NCI-H526 treated with DMSO at 0.1 percent for 48 hours (cell line): ENCODE data around the gene SEMA6A.
"Not testable (repeated sequence)": the region's sequence is repeated elsewhere in the genome, so short reads cannot be mapped to it uniquely, and the experiment has no call there.

Source experiments
- DNase-seq: peaks from one replicate; lab custom pipeline; 2025; lab: John Stamatoyannopoulos, UW

Gene SEMA6A

GRCh38 chr5:116553366-116553765, 21.3 kb downstream of the SEMA6A start:
- no peak for DNase-seq

DNA sequence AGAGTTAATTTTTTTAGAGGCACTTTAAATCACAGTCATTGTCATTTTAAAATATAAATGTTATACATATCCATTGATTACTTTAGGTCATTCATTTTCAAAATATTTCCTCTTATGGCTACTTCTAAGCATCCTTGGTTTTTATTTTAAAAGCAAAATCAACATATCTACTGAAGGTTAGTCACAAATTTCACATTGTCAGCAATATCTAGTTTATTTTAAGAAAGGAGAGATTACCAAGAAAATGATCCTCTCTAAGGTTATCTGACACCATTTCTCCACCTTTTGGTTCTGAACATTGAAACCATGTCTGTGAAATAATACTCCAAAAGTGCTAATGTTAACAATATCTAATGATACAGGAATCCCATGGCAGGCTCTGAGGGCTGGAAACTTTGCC, 24.5 kb downstream of the SEMA6A start:
- DNase-seq, result no peak

DNA sequence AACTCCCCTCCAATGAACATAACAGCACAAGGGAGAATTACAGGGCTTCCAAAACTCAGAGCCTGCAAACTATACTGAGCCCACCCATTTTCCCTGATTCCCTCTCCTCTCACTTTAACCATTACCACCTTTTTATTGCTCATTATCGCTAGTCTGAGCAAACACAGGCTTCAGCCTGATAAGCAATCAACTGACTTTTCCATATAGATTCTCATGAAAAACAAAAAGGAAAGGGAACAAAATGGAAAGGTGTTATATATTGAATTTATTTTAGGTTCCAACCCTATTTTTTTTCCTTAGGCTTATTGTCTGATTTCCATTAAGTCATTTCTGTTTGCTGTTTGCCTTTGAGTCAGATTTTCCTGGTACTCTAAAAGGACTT, 27.9 kb downstream of the SEMA6A start:
- no peak for DNase-seq

- DNase-seq, result no peak
These were observed 28.4 kb downstream of the SEMA6A start for GRCh38 chr5:116546033-116546742.

- not testable (repeated sequence) for DNase-seq
These were observed 29.2 kb downstream of the SEMA6A start for GRCh38 chr5:116545465-116545864.

GRCh38 chr5:116544531-116545241, 29.9 kb downstream of the SEMA6A start:
- DNase-seq, result no peak

GRCh38 chr5:116543501-116543900, 31.1 kb downstream of the SEMA6A start:
- DNase-seq, result no peak

DNA sequence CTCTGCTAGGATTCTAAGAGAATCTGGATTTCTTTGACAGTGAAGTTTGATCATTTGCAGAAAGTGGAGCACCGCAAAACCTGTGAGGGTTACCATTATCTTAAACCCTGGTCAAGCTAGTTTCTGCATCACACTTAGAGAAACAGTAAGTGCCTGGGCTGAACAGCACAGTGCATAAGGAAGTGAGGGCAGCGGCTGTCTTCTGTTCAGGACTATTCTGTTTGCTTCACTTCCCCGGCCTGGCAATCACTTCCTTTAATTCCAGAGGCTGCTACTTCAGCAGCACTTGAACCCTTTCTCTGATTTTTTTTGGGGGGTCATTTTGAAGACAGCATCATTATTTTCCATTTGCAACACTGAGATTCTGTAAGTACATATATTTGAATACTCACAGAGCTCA, 32.0 kb downstream of the SEMA6A start:
- no peak for DNase-seq

DNA sequence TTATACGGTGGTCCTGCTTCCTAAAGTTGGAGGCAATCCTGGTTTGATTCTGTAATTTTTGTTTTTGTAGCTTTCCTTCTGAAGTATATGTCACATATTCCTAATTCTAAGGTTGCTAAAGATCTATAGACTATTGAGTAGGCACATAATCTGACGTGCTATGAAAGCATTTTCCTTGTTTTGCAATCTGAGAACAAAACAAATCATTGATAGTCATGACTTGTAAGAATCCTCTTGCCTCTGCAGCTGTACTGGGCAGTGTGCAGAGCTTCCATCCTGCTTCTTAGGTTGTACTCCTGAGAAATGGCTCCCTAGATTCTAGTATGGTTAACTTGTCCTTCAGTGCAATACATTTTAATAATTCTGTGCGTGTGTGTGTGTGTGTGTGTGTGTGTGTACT, 35.4 kb downstream of the SEMA6A start:
- no peak for DNase-seq

- DNase-seq, result no peak
These were observed 38.1 kb downstream of the SEMA6A start for GRCh38 chr5:116536316-116537083.

DNA sequence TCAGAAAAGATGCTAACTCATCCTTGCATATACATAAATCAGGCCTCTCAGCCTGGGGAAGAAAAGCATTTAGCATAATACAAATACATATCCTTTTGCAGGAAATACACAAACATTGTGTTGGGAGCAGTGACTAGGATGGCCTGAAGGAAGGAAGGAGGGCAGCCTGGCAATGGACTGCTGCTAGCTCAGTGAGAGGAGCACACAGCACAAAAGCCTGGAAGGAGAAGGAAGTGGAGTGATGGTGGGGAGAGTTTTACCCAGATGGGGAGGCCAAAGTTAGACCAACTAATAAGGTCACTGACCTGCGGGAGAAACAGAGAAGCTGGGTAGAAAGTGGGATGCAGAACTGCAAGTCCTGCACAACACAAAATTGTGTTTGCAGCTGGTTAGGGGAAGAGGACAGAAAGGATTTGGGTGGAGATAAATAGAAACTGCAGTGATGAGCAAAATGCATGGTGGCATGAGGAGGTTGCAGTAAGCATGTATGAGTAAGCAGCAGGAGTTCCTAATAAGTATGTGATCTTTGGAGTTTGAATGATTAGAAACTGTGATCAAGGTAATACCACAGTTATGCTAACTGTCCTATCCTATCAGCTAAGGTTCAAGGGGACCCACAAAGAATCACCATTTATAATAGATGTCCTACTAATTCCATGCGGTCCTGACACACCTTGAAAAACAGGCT, 39.5 kb downstream of the SEMA6A start:
- DNase-seq, result no peak

- no peak for DNase-seq
These were observed 41.7 kb downstream of the SEMA6A start for GRCh38 chr5:116532762-116533525.

DNA sequence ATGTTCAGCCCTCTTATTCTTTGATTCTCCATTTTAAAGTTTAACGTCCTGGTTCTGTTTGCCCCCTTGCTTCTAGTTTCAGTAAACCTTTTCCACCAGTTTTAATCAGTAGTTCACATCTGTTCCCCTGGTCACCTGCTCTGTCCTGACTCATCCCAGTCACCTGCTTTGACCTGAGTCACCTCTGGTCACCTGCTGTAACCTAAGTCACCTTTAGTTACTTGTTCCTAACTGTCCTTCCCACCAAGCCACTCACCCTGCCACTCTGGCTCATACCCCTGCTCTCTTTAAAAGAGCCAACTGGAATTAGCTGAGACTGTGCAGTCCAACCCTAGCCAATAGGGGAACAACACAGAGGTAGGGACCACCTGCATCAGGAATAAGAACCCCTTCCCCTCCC, 43.0 kb downstream of the SEMA6A start:
- DNase-seq, result no peak

GRCh38 chr5:116531117-116531516, 43.5 kb downstream of the SEMA6A start:
- no peak for DNase-seq

GRCh38 chr5:116530276-116530675, 44.3 kb downstream of the SEMA6A start:
- no peak for DNase-seq

- DNase-seq, result no peak
These were observed 45.0 kb downstream of the SEMA6A start for GRCh38 chr5:116529615-116530014.

DNA sequence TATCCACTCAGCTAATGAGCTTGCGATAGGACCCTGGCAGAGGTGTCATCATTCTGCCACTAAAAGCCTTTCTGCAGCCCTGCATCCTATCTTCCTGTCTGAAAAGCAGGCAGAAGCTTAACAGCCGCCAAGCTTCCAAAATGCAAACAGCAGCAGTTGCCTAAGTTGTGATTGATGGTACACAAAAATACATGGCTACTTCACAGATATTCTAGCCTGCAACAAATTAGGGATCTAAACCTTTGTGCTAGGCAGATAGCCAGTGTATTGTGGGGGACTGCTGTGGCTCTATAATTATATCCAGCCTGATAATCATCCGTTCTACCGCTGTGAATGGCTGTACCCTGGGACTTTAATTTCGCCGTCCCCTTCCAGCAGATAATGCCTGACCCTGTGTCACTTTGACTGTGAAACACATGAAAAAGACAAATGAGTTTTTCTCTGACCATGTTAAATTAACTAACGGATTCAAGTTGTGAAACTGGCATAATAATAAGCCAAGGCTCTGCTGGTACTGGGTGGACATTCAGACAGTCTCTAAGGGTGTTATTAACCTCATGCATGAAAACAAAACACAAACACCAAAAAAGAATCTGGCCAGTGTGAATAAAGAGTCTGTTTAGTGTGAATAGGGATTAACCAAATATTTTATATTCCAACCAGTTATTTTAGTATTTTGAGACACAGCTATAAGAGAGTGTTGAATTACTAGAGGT, 45.9 kb downstream of the SEMA6A start:
- DNase-seq, result no peak

DNA sequence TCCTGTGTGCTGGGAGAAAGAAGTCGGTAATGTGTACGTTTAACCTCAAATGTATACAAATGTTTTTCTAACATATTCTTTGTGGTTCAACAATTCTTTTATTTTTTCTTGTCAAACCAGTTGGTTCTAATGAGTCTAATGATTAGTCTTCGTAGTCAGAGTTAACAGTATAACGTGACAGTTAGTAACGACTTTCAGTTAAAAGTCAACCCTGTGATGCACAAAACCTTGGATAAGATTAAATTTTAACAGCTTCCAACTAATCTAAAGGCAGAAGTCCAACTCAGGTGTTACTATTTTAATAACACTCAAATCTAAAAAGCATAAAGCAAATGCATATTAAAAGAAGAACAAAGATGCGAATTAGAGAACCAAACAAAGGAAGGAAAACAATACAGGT, 47.0 kb downstream of the SEMA6A start:
- no peak for DNase-seq

DNA sequence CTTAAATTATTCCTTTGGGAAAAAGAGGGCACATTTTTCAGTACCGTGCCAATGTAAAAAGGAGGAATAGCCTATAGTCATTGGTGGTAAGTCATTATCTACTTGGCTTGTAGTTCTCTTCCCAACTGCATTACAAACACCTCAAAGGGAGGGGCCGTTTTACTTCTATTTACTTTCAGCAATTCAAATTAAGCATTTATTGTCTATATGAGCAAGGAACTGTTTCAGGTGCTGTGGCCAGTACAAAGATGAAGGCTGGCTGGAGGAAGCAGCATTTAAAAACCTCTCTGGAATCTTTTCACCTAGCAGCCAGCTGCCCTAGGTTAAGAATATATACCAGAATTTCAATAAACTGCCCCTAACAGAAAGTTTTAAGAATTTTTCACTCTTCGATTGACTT, 48.9 kb downstream of the SEMA6A start:
- peak; percentile 12 for DNase-seq

DNA sequence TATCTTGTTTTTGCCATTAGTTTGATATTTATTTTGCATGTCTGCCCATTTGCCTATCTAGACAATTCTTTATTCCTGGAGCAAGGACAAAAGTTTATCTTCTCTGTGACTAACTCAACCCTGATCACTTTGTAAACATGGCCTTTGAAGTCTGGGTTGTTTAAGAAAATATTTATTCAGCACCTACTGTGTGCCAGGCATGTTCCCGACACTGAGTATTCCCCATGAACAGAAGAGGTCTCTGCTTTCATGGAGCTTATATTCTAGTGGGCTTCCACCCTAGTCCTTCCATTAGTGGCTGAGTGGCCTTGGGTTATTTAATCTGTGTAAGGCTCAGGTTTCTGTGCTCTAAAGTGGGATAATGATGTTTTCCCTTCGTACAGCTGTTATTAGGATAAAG, 49.7 kb downstream of the SEMA6A start:
- no peak for DNase-seq
